GM12891 (cell line): ENCODE results near the gene SRGN.
A peak's percentile ranks its signal among the peaks of the same experiment; 100 is the strongest.

Source experiments
- DNase-seq: peaks from one replicate; pipeline ENCODE4 v3.0.0; 2011; ENCODE audit warnings: low spot score; ENCODE audit not compliant: insufficient read length
- FAIRE-seq: peaks from 2 replicates; lab custom pipeline; 2011; peaks lifted over from hg19 to GRCh38; lab: Jason Lieb, UNC
- PAX5 ChIP-seq: IDR thresholded peaks from 2 replicates; pipeline ENCODE4 v1.6.1; 2011; ENCODE audit warnings: low read length, moderate library complexity, mild to moderate bottlenecking; ENCODE audit not compliant: insufficient read depth, severe bottlenecking
- POLR2A ChIP-seq: IDR thresholded peaks from 2 replicates; pipeline ENCODE4 v1.6.1; 2011; ENCODE audit warnings: low read depth, low read length, control low read depth
- POLR2AphosphoS5 ChIP-seq: IDR thresholded peaks from 2 replicates; pipeline ENCODE4 v1.6.1; 2011; ENCODE audit warnings: low read depth, low read length, control low read depth
- POU2F2 ChIP-seq: IDR thresholded peaks from 2 replicates; pipeline ENCODE4 v1.6.1; 2011; ENCODE audit warnings: low read depth, mild to moderate bottlenecking, control low read depth, low read length, moderate library complexity
- SPI1 ChIP-seq: IDR thresholded peaks from 2 replicates; pipeline ENCODE4 v1.6.1; 2011; ENCODE audit warnings: low read depth, low read length, control low read depth
- TAF1 ChIP-seq: IDR thresholded peaks from 2 replicates; pipeline ENCODE4 v1.6.1; 2011; ENCODE audit warnings: low read depth, low read length, control low read depth

SRGN gene

GRCh38 chr10:69060127-69060798, 27.6 kb upstream of the SRGN start:
- FAIRE-seq (no peak), DNase-seq (no peak)
- TF ChIP-seq TAF1 (no peak), PAX5 (no peak), POLR2A (no peak), POU2F2 (no peak), POLR2AphosphoS5 (no peak), SPI1 (no peak)

GRCh38 chr10:69061305-69062161, 26.4 kb upstream of the SRGN start:
- no peak for DNase-seq
- peak; percentile 87 for FAIRE-seq
- TF ChIP-seq SPI1 (peak; percentile 56), POLR2AphosphoS5 (no peak)

GRCh38 chr10:69062901-69063300, 25.0 kb upstream of the SRGN start:
- DNase-seq (no peak), FAIRE-seq (no peak)
- TF ChIP-seq POLR2A (no peak), SPI1 (no peak), TAF1 (no peak), PAX5 (no peak), POU2F2 (no peak), POLR2AphosphoS5 (no peak)

GRCh38 chr10:69064762-69065328, 23.1 kb upstream of the SRGN start:
- DNase-seq, result no peak
- FAIRE-seq, result no peak
- TF ChIP-seq POLR2A (no peak), SPI1 (no peak), TAF1 (no peak), PAX5 (no peak), POU2F2 (no peak), POLR2AphosphoS5 (no peak)

- TF ChIP-seq POLR2AphosphoS5 (no peak), SPI1 (peak; percentile 88), POLR2A (no peak), POU2F2 (peak; percentile 8; the same call in 1 of the 2 replicates), TAF1 (no peak), PAX5 (peak; percentile 44)
- FAIRE-seq, result peak; percentile 23
- DNase-seq, result no peak
Observed at GRCh38 chr10:69065406-69066361, 22.2 kb upstream of the SRGN start.

GRCh38 chr10:69067189-69067588, 20.7 kb upstream of the SRGN start:
- no peak for DNase-seq

GRCh38 chr10:69068549-69068948, 19.4 kb upstream of the SRGN start:
- TF ChIP-seq PAX5, result no peak
- no peak for TF ChIP-seq TAF1
- TF ChIP-seq POLR2AphosphoS5, result no peak
- TF ChIP-seq POLR2A, result no peak
- no peak for TF ChIP-seq SPI1
- TF ChIP-seq POU2F2, result no peak
- FAIRE-seq, result no peak
- DNase-seq, result no peak

More at GRCh38 chr10:69067189-69067588, 20.7 kb upstream of the SRGN start:
- no peak for TF ChIP-seq POLR2AphosphoS5
- TF ChIP-seq TAF1, result no peak
- no peak for TF ChIP-seq POU2F2
- no peak for TF ChIP-seq SPI1
- TF ChIP-seq POLR2A, result no peak
- TF ChIP-seq PAX5, result no peak
- no peak for FAIRE-seq
